OCI-LY3 (cell line): ENCODE data around the gene TMEM178A.

Experiments used
- CTCF ChIP-seq: fragments of 200-600, 300-600 bp; sonication (generic); IDR thresholded peaks from 2 replicates; pipeline ENCODE4 v1.5.1; 2014; ENCODE audit warnings: antibody characterized with exemption, low read length, low read depth
- EZH2phosphoT487 ChIP-seq: fragments of 200-600 bp; shearing (Covaris generic); IDR thresholded peaks from 2 replicates; pipeline ENCODE4 v1.6.1; 2018; ENCODE audit warnings: antibody characterized with exemption, mixed run types, low read depth

GRCh38 chr2:39632876-39633275 lies 32.8 kb upstream of the TMEM178A start:
- TF ChIP-seq CTCF (no peak), EZH2phosphoT487 (no peak)
